Loucy (cell line): ENCODE measurements around the gene NTN1.

Experiments
- EZH2phosphoT487 ChIP-seq: fragments of 200-600 bp; IDR thresholded peaks from 2 replicates; pipeline ENCODE4 v1.6.1; 2018; ENCODE audit warnings: antibody characterized with exemption, mild to moderate bottlenecking, moderate library complexity, borderline replicate concordance
- TF ChIP-seq, protein P1 (sequence below): fragments of 200-600 bp; sonication (generic); conservative IDR thresholded peaks from 2 replicates; pipeline ENCODE4 v1.5.1; 2014; ENCODE audit warnings: mild to moderate bottlenecking, antibody characterized with exemption, low read length

- TF ChIP-seq, protein P1, sequence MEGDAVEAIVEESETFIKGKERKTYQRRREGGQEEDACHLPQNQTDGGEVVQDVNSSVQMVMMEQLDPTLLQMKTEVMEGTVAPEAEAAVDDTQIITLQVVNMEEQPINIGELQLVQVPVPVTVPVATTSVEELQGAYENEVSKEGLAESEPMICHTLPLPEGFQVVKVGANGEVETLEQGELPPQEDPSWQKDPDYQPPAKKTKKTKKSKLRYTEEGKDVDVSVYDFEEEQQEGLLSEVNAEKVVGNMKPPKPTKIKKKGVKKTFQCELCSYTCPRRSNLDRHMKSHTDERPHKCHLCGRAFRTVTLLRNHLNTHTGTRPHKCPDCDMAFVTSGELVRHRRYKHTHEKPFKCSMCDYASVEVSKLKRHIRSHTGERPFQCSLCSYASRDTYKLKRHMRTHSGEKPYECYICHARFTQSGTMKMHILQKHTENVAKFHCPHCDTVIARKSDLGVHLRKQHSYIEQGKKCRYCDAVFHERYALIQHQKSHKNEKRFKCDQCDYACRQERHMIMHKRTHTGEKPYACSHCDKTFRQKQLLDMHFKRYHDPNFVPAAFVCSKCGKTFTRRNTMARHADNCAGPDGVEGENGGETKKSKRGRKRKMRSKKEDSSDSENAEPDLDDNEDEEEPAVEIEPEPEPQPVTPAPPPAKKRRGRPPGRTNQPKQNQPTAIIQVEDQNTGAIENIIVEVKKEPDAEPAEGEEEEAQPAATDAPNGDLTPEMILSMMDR = no peak
- TF ChIP-seq EZH2phosphoT487 = peak; percentile 57; the same call in 1 of the 2 replicates
Observed at GRCh38 chr17:9183306-9183705, 162.0 kb downstream of the NTN1 start.
